Measurements from ENCODE around the gene XG.

GRCh38 chrX:2859197-2859797 lies 107.5 kb downstream of the XG start:
- no peak for TF ChIP-seq PPARA (CRISPR knock-in tag; IDR thresholded peaks at IDR 0.05; ENCODE audit: borderline replicate concordance)
- TF ChIP-seq ZFP3 (CRISPR knock-in tag; IDR thresholded peaks at IDR 0.05), result no peak
- no peak for TF ChIP-seq CSDC2 (CRISPR knock-in tag; IDR thresholded peaks at IDR 0.05)
- no peak for TF ChIP-seq TSHZ2 (CRISPR knock-in tag; IDR thresholded peaks at IDR 0.05)
- no peak for TF ChIP-seq TCF4 (CRISPR knock-in tag; IDR thresholded peaks at IDR 0.05; ENCODE audit: borderline replicate concordance)
- TF ChIP-seq ISL1 (CRISPR knock-in tag; IDR thresholded peaks at IDR 0.05), result no peak

Measured in SK-N-SH treated with all-trans-retinoic acid at 6 μM for 48 hours (cell line).